Measurements from ENCODE around the gene DMD. TPM values are rescaled to one million over a fixed set of nuclear protein-coding genes. Genes with fewer than 3 reads are reported as not detected.

DMD gene
- total and polyA plus RNA-seq, 2 of the 8 experiments (the other 6 are each of a cell fraction or from before 2014, with no cell fraction given), result 4.8 to 7.4 TPM

DNA sequence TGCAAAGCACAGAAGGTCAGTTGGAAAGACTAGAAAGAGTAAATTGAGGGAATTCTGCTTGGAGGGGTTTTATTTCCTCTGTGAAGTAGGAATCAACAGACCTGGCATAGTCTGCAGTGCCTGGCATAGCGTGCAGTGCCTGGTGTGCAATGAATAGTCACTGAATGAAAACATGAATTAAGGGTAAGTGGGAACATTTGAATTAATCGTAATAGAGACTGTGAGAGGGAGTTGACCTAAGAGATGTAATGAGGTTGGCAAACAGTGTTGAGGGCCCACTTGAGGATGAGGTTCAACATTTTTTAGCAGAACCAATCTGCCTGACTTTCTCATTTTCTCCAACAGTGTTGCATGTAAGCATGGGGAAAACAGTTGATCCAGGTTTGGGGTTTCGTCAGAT is 1762.3 kb downstream of the DMD start (continued):
- TF ChIP-seq JUN (IDR thresholded peaks at IDR 0.05; ENCODE audit: low read depth, low read length) (no peak), SP2 (IDR thresholded peaks at IDR 0.05; ENCODE audit: low read length) (no peak), RFX5 (IDR thresholded peaks at IDR 0.05; ENCODE audit: borderline replicate concordance, low read depth, low read length) (no peak), SAP30 (IDR thresholded peaks at IDR 0.05; ENCODE audit: insufficient read depth, insufficient replicate concordance, low read length) (no peak), RNF2 (IDR thresholded peaks at IDR 0.05; ENCODE audit: borderline replicate concordance, low read depth, low read length, missing control alignments, poor library complexity, severe bottlenecking) (no peak)

Data from H1 (cell line).